Measurements from ENCODE around the gene NR1H2. TPM values are rescaled to one million over a fixed set of nuclear protein-coding genes. Genes with fewer than 3 reads are reported as not detected.

The NR1H2 gene
- total RNA-seq, 6 experiments from 2014 or later: 23.6 to 57.9 (median 33.8) TPM

DNA sequence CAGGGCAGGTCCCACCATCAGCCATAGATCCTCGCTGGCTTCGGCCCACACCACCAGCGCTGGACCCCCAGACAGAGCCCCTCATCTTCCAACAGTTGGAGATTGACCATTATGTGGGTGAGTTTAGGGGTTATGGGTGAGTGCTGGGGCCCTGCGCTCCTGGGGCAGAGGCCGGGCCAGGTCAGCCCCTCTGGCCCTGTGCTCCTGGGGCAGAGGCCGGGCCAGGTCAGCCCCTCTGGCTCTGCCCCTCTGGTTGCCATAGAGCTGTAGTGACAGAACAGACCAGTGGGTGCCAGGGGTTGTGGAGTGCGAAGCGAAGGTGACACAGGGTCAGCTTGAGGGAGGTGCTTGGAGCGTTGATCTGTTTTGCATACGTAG, 23.1 kb downstream of the NR1H2 start:
- H3K27ac ChIP-seq: no peak overlapping the region
- DNase-seq (no peak), ATAC-seq (peak in 1 of 4 donors; percentile 32)
- WGBS (ENCODE audit: insufficient coverage, low coverage, low lambda C conversion rate, missing lambda C conversion rate): 90% methylated on average over 2 of the region's 10 CpGs
- intact Hi-C loops (cut with DNase I): no loop called here
- TF ChIP-seq, protein P1, sequence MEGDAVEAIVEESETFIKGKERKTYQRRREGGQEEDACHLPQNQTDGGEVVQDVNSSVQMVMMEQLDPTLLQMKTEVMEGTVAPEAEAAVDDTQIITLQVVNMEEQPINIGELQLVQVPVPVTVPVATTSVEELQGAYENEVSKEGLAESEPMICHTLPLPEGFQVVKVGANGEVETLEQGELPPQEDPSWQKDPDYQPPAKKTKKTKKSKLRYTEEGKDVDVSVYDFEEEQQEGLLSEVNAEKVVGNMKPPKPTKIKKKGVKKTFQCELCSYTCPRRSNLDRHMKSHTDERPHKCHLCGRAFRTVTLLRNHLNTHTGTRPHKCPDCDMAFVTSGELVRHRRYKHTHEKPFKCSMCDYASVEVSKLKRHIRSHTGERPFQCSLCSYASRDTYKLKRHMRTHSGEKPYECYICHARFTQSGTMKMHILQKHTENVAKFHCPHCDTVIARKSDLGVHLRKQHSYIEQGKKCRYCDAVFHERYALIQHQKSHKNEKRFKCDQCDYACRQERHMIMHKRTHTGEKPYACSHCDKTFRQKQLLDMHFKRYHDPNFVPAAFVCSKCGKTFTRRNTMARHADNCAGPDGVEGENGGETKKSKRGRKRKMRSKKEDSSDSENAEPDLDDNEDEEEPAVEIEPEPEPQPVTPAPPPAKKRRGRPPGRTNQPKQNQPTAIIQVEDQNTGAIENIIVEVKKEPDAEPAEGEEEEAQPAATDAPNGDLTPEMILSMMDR (IDR thresholded peaks at IDR 0.05): no peak
- TF ChIP-seq POLR2A (IDR thresholded peaks at IDR 0.05): no peak
- no peaks in the 10 kb centered on the region for H3K4me1 ChIP-seq
- H3K4me3 ChIP-seq: no peak overlapping the region
- H3K9me3 ChIP-seq: no peaks in the 10 kb centered on the region
- H3K27me3 ChIP-seq: no peaks in the 10 kb centered on the region
- H3K36me3 ChIP-seq: no peaks in the 10 kb centered on the region

DNA sequence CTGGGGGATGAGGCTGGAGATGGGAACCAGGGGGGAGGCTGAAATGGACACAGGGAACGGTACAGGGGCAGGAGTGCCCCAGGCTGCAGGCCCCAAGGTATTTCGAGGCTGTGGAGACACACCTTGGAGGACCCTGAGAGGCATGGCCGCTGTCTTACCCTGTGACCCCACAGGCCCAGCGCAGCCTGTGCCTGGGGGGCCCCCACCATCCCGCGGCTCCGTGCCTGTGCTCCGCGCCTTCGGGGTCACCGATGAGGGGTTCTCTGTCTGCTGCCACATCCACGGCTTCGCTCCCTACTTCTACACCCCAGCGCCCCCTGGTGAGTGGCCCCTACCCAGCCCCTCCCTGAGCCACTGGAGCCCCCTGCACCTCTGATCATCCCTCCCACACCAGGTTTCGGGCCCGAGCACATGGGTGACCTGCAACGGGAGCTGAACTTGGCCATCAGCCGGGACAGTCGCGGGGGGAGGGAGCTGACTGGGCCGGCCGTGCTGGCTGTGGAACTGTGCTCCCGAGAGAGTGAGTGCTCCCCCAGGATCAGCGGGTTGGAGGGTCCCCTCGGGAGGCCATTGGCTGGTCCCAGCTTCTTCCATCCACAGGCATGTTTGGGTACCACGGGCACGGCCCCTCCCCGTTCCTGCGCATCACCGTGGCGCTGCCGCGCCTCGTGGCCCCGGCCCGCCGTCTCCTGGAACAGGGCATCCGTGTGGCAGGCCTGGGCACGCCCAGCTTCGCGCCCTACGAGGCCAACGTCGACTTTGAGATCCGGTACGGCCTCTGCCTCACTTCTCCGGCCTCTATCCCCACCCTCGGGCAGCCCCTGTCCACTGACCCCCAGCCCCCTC, 25.6 kb downstream of the NR1H2 start:
- ATAC-seq: no peak
- H3K27ac ChIP-seq: no peak overlapping the region
- H3K36me3 ChIP-seq: no peaks in the 10 kb centered on the region
- WGBS (ENCODE audit: insufficient coverage, low coverage, low lambda C conversion rate, missing lambda C conversion rate): no CpG with 5 or more reads among the region's 48 CpGs
- H3K4me1 ChIP-seq: no peaks in the 10 kb centered on the region
- no peak overlapping the region for H3K4me3 ChIP-seq
- DNase-seq: no peak
- H3K27me3 ChIP-seq: no peaks in the 10 kb centered on the region
- no peaks in the 10 kb centered on the region for H3K9me3 ChIP-seq
- intact Hi-C loops (cut with DNase I): no loop called here
- TF ChIP-seq POLR2A (IDR thresholded peaks at IDR 0.05): no peak
- TF ChIP-seq, protein P1 (IDR thresholded peaks at IDR 0.05): no peak

DNA sequence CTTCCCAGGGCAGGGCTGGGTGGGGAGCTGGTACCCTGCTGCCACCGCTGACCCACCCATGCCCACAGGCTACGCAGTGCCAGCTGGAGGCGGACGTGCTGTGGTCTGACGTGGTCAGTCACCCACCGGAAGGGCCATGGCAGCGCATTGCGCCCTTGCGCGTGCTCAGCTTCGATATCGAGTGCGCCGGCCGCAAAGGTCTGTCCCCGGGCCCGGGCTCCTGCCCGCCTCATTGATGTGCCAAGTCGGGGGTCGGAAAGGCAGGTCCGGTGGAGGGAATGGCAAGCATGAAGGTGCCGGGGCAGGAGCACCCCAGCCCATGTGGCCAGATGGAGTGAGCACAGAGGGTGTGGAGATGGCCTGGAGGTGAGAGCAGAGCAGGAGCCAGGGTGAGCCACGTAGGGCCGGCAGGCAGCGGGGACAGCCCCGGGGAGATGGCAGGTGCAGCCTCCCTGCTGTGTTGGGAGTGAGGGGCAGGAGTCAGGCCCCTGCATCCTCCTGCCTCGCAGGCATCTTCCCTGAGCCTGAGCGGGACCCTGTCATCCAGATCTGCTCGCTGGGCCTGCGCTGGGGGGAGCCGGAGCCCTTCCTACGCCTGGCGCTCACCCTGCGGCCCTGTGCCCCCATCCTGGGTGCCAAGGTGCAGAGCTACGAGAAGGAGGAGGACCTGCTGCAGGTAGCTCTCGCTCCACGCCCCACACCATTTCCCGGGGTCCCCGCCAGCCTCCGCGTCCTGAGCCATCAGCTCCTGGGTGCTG, 26.5 kb downstream of the NR1H2 start:
- ATAC-seq (no peak), DNase-seq (peak in 1 of 3 donors; percentile 43)
- no peak for TF ChIP-seq POLR2A (IDR thresholded peaks at IDR 0.05)
- TF ChIP-seq, protein P1 (IDR thresholded peaks at IDR 0.05): no peak
- Histone ChIP-seq H3K27me3 (no peaks in the 10 kb centered on the region), H3K27ac (no peak overlapping the region), H3K9me3 (no peaks in the 10 kb centered on the region), H3K36me3 (no peaks in the 10 kb centered on the region), H3K4me3 (no peak overlapping the region), H3K4me1 (no peaks in the 10 kb centered on the region)
- intact Hi-C loops (cut with DNase I): no loop called here
- 98% methylated on average over 8 of the region's 41 CpGs for whole genome bisulfite sequencing (ENCODE audit: insufficient coverage, low coverage, low lambda C conversion rate, missing lambda C conversion rate)

DNA sequence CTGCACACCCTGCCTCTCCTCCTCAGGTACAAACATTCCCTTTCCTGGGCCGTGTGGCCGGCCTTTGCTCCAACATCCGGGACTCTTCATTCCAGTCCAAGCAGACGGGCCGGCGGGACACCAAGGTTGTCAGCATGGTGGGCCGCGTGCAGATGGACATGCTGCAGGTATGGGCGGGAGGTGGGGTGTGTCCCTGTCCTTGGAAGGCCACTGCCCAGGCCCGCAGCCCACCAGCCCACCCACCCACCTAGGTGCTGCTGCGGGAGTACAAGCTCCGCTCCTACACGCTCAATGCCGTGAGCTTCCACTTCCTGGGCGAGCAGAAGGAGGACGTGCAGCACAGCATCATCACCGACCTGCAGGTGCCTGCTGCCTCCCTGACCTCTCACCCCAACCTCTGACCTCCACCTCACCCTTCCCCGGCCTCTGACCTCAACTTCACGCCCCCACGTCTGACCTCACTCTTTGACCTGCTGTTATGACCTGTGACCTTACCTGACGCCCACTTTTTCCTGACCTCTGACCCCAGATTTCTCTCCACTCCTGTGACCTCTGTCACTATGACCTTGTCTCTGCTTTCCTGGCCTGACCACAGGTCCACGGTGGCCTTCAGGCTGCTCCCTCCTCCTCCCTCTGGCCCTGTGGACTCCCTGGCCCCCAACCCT, 30.0 kb downstream of the NR1H2 start:
- DNase-seq (peak in 1 of 3 donors; percentile 43), ATAC-seq (no peak)
- intact Hi-C loops (cut with DNase I): no loop called here
- H3K27me3 ChIP-seq: no peaks in the 10 kb centered on the region
- no peak for TF ChIP-seq POLR2A (IDR thresholded peaks at IDR 0.05)
- TF ChIP-seq, protein P1 (IDR thresholded peaks at IDR 0.05): no peak
- WGBS (ENCODE audit: insufficient coverage, low coverage, low lambda C conversion rate, missing lambda C conversion rate): 66% methylated on average over 7 of the region's 22 CpGs
- H3K36me3 ChIP-seq: no peaks in the 10 kb centered on the region
- no peak overlapping the region for H3K27ac ChIP-seq
- H3K9me3 ChIP-seq: no peaks in the 10 kb centered on the region
- H3K4me1 ChIP-seq: no peaks in the 10 kb centered on the region
- no peak overlapping the region for H3K4me3 ChIP-seq
